CD4-positive, alpha-beta T cell (primary cell): ENCODE data around the gene RBBP4. TPM values are rescaled to one million over a fixed set of nuclear protein-coding genes. Genes with fewer than 3 reads are reported as not detected.

Source experiments
- ATAC-seq: fragments of 200-7000 bp; cut with Tn5 transposase; one replicate; pipeline ENCODE4 v1.10.0; 2022; ENCODE audit warnings: mild to moderate bottlenecking; ENCODE audit not compliant: poor library complexity
- CTCF ChIA-PET: fragments of 350-600 bp; sonication (Branson Sonifier 250); formaldehyde crosslinking; loops from one replicate; lab custom pipeline; 2021; ENCODE audit warnings: antibody characterized with exemption, inconsistent platforms; lab: Charles Lee
- POLR2A ChIA-PET: fragments of 350-600 bp; sonication (Branson Sonifier 250); formaldehyde crosslinking; loops from one replicate; lab custom pipeline; 2021; ENCODE audit warnings: antibody characterized with exemption, inconsistent platforms; lab: Charles Lee
- DNase-seq, 14 experiments: peaks; one replicate each; pipeline ENCODE4 v3.0.0-alpha.2; 2013 to 2020; ENCODE audit warnings: mixed read lengths in 2 of 14
- H3K27ac ChIP-seq, 2 donors: one replicate each; pipeline versions ENCODE4 v1.5.1 to v1.7.0; 2013; ENCODE audit warnings: low read length in 2 of 2, low read depth in 1 of 2, mild to moderate bottlenecking in 1 of 2
- H3K27me3 ChIP-seq, 2 experiments: 1 replicate in 1 of 2; 2 replicates in 1 of 2; pipeline versions ENCODE4 v1.6.1 to v1.7.0; 2013; ENCODE audit warnings: low read length in 2 of 2, control low read depth in 1 of 2, mild to moderate bottlenecking in 1 of 2, moderate library complexity in 1 of 2; ENCODE audit not compliant: insufficient read depth in 2 of 2, control insufficient read depth in 1 of 2
- H3K36me3 ChIP-seq: one replicate; pipeline ENCODE4 v1.6.1; 2013; ENCODE audit warnings: low read length, control low read depth; ENCODE audit not compliant: insufficient read depth
- H3K4me1 ChIP-seq: one replicate; pipeline ENCODE4 v1.6.1; 2013; ENCODE audit warnings: low read length, control low read depth; ENCODE audit not compliant: insufficient read depth
- H3K4me3 ChIP-seq: one replicate; pipeline ENCODE4 v1.5.1; 2013; ENCODE audit warnings: mild to moderate bottlenecking, low read length, moderate library complexity
- H3K9me3 ChIP-seq, 2 experiments: 1 replicate in 1 of 2; 2 replicates in 1 of 2; pipeline versions ENCODE4 v1.6.1 to v1.7.0; 2013; ENCODE audit warnings: low read length in 2 of 2, mild to moderate bottlenecking in 2 of 2, control low read depth in 1 of 2, moderate library complexity in 1 of 2; ENCODE audit not compliant: control insufficient read depth in 1 of 2, insufficient read depth in 1 of 2
- H3K27ac Mint-ChIP-seq: one replicate; pipeline ENCODE4 v1.8.0; 2020; ENCODE audit warnings: mixed read lengths
- H3K27me3 Mint-ChIP-seq: one replicate; pipeline ENCODE4 v1.8.0; 2021; ENCODE audit warnings: mixed read lengths
- H3K36me3 Mint-ChIP-seq: one replicate; pipeline ENCODE4 v1.8.0; 2021; ENCODE audit warnings: low read depth, mixed read lengths
- H3K4me1 Mint-ChIP-seq: one replicate; pipeline ENCODE4 v1.8.0; 2021; ENCODE audit warnings: low read depth, mixed read lengths
- H3K4me3 Mint-ChIP-seq: one replicate; pipeline ENCODE4 v1.8.0; 2020; ENCODE audit warnings: mild to moderate bottlenecking, mixed read lengths
- H3K9me3 Mint-ChIP-seq: one replicate; pipeline ENCODE4 v1.8.0; 2020; ENCODE audit warnings: mixed read lengths
- intact Hi-C, 2 experiments: fragments of 100-400 bp; cut with DNase I in 1 of 2; cut with micrococcal nuclease in 1 of 2; formaldehyde crosslinking; loops; one replicate each; pipeline versions ENCODE4 v1.15.1 to v1.9.0; 2023 to 2025; cut with DNase I, micrococcal nuclease
- total RNA-seq, 174 experiments: library from RNA in 2 of 174; stranded (reverse) in 2 of 174; gene quantifications; one replicate each; pipeline ENCODE4 v1.2.3 and lab custom pipeline; 2021 to 2026
- TF ChIP-seq, protein P1 (sequence below): fragments of 200-600 bp; IDR thresholded peaks from one replicate; pipeline ENCODE4 v1.8.0; 2022; ENCODE audit warnings: antibody characterized with exemption, mild to moderate bottlenecking

The RBBP4 gene
- total RNA-seq, 2 experiments from 2014 or later: 108 to 117 TPM

DNA sequence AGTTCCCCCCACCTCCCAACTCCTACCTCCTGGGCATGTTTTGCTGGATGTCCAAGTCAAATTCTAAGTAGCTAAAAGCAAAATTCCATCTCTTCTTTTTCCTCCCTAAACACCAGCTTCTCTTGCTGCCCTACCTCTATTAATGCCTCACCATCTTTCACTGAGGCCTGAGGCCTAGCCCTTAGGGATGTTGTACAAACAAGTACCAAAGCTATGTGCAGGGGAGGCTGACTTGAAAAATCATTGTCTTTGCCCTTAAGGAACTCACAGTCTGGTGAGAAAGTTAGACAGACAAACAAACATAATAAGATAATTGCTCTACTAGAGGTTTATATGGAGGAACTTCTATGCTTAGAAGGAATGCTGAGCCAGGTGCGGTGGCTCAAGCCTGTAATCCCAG, 76.9 kb downstream of the RBBP4 start:
- H3K4me1 Mint-ChIP-seq: peaks cover 9% of the 10 kb centered on the region
- H3K27me3 Mint-ChIP-seq: peaks cover 9% of the 10 kb centered on the region
- Histone ChIP-seq H3K27ac (no peak overlapping the region), H3K9me3 (no peaks in the 10 kb centered on the region), H3K4me3 (no peak overlapping the region), H3K4me1 (peaks cover 7% of the 10 kb centered on the region), H3K27me3 (no peaks in the 10 kb centered on the region), H3K36me3 (no peaks in the 10 kb centered on the region)
- TF ChIP-seq, protein P1, sequence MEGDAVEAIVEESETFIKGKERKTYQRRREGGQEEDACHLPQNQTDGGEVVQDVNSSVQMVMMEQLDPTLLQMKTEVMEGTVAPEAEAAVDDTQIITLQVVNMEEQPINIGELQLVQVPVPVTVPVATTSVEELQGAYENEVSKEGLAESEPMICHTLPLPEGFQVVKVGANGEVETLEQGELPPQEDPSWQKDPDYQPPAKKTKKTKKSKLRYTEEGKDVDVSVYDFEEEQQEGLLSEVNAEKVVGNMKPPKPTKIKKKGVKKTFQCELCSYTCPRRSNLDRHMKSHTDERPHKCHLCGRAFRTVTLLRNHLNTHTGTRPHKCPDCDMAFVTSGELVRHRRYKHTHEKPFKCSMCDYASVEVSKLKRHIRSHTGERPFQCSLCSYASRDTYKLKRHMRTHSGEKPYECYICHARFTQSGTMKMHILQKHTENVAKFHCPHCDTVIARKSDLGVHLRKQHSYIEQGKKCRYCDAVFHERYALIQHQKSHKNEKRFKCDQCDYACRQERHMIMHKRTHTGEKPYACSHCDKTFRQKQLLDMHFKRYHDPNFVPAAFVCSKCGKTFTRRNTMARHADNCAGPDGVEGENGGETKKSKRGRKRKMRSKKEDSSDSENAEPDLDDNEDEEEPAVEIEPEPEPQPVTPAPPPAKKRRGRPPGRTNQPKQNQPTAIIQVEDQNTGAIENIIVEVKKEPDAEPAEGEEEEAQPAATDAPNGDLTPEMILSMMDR: no peak
- ATAC-seq (no peak), DNase-seq (no peak)
- POLR2A ChIA-PET: no interaction called here
- no peak overlapping the region for H3K27ac Mint-ChIP-seq
- H3K4me3 Mint-ChIP-seq: no peak overlapping the region
- CTCF ChIA-PET: interaction anchor here (2.4 kb wide), 1 partner anchor 16 kb away, joined by 10 read pairs; no protein-coding TSS in a partner anchor
- no peaks in the 10 kb centered on the region for H3K36me3 Mint-ChIP-seq
- no peaks in the 10 kb centered on the region for H3K9me3 Mint-ChIP-seq
- intact Hi-C loops: no loop called here

DNA sequence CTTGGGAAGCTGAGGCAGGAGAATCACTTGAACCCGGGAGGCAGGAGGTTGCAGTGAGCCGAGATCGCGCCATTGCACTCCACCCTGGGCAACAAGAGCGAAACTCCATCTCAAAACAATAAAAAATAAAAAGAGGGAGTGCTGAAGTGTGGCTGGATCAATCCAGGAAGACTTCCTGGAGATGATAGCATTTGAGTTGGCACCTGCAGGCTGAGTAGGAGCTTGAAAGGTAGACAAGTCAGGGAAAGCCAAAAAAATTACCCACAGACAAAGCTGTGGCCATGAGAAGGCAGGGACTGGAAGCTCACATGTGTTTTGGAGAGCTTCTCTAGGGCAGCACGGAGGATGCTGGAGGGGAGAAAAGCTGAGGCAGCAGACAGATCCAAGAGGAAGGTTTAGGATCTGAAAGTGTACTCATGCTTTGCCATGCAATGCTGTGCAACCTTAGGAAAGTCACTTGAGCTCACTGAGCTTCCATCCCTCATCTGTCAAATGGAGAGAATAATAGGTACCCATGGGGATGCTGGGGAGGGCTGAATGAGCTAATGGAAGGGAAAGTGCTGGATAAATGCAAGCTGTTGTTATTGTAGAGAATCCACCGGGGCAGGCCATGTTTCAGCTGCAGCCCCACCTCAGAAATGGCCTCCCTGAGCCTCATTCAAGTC, 77.5 kb downstream of the RBBP4 start:
- no peaks in the 10 kb centered on the region for H3K9me3 ChIP-seq
- CTCF ChIA-PET: interaction anchor here (2.4 kb wide), 1 partner anchor 16 kb away, joined by 10 read pairs; no protein-coding TSS in a partner anchor
- H3K27ac Mint-ChIP-seq: no peak overlapping the region
- H3K27ac ChIP-seq: no peak overlapping the region
- peaks cover 9% of the 10 kb centered on the region for H3K27me3 Mint-ChIP-seq
- H3K4me3 Mint-ChIP-seq: no peak overlapping the region
- H3K4me1 ChIP-seq: peaks cover 7% of the 10 kb centered on the region
- DNase-seq (no peak), ATAC-seq (no peak)
- TF ChIP-seq, protein P1: no peak
- no peaks in the 10 kb centered on the region for H3K9me3 Mint-ChIP-seq
- no peaks in the 10 kb centered on the region for H3K27me3 ChIP-seq
- no peaks in the 10 kb centered on the region for H3K36me3 Mint-ChIP-seq
- H3K4me1 Mint-ChIP-seq: peaks cover 9% of the 10 kb centered on the region
- POLR2A ChIA-PET: interaction anchor here (0.5 to 0.6 kb wide), 2 partner anchors 12 to 335 kb away, joined by 3 read pairs; partner anchors contain the start of gene BSDC1
- H3K36me3 ChIP-seq: no peaks in the 10 kb centered on the region
- no peak overlapping the region for H3K4me3 ChIP-seq
- intact Hi-C loops: no loop called here

DNA sequence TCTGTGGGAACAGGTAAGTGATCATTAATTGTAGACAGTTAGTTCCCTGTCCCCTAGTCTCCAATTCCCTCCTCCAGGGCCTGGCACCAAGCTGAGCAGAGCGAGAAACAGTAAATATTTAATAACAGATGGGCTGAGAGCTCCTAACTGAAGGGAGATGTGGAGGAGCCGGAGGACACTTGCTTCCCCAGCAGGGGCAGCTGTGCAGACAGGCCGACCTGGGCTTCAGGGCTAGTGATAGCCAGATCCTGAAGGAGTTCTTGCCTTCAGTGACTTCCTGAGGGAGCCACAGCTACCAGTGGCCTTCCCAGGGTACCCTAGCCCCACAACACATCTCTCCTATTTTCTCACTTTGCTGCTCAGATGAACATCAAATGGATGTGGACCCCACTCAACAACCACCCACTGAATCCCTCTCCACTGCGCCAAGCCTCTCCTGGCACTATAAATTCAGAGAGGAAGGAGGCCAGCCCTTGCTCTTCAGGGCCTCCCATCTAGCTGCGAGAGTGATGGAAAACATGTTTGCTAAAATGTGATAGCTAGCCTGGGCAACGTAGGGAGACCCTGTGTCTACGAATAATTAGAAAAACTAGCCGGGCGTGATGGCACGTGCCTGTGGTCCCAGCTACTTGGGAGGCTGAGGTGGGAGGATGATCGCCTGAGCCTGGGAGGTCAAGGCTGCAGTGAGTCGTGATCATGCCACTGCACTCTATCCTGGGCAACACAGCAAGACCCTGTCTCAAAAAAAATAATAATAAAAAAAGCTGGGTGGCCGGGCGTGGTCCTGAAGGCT, 78.4 kb downstream of the RBBP4 start:
- Histone ChIP-seq H3K9me3 (no peaks in the 10 kb centered on the region), H3K27me3 (no peaks in the 10 kb centered on the region), H3K4me1 (peaks cover 7% of the 10 kb centered on the region), H3K36me3 (no peaks in the 10 kb centered on the region), H3K4me3 (no peak overlapping the region), H3K27ac (no peak overlapping the region)
- no peak for DNase-seq
- TF ChIP-seq, protein P1: no peak
- H3K27ac Mint-ChIP-seq: no peak overlapping the region
- no peaks in the 10 kb centered on the region for H3K9me3 Mint-ChIP-seq
- no peak overlapping the region for H3K4me3 Mint-ChIP-seq
- CTCF ChIA-PET: interaction anchor here (2.4 kb wide), 1 partner anchor 17 kb away, joined by 10 read pairs; no protein-coding TSS in a partner anchor
- H3K36me3 Mint-ChIP-seq: no peaks in the 10 kb centered on the region
- ATAC-seq: no peak
- intact Hi-C loops: no loop called here
- peaks cover 9% of the 10 kb centered on the region for H3K4me1 Mint-ChIP-seq
- POLR2A ChIA-PET: interaction anchor here (0.5 to 0.6 kb wide), 2 partner anchors 11 to 335 kb away, joined by 3 read pairs; partner anchors contain the start of gene BSDC1
- peaks cover 9% of the 10 kb centered on the region for H3K27me3 Mint-ChIP-seq
